ENCODE data around the gene EIF3M. TPM values are rescaled to one million over a fixed set of nuclear protein-coding genes. Genes with fewer than 3 reads are reported as not detected.
"Not testable (repeated sequence)": the region's sequence is repeated elsewhere in the genome, so short reads cannot be mapped to it uniquely, and the experiment has no call there.

EIF3M gene
- polyA plus RNA-seq, 1 of the 3 experiments (the other 2 are of a cell fraction), result 359 TPM

DNA sequence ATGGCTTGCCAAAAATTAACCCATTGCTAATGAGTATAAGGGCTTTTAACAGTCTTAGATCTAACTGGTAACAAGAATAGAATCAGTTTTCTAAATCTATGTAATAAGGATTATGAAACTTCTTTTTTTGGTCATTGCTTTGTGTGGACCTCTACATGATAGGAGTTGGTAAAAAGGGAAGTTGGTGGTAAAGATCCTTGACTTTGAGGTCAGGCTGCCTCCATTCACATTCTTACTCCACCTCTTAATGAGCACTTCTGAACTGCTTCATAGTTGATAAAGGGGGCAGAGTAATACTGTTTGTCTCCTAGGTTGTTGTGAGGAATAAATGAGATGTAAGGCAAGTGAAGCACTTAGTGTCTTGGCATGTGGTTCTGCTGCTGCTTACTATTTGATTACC lies 10.6 kb downstream of the EIF3M start (continued):
- TF ChIP-seq, protein P1, sequence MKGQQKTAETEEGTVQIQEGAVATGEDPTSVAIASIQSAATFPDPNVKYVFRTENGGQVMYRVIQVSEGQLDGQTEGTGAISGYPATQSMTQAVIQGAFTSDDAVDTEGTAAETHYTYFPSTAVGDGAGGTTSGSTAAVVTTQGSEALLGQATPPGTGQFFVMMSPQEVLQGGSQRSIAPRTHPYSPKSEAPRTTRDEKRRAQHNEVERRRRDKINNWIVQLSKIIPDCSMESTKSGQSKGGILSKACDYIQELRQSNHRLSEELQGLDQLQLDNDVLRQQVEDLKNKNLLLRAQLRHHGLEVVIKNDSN (IDR thresholded peaks at IDR 0.05; ENCODE audit: borderline replicate concordance, low read depth), result no peak
- TF ChIP-seq YY1 (IDR thresholded peaks at IDR 0.05; ENCODE audit: low read depth), result no peak

DNA sequence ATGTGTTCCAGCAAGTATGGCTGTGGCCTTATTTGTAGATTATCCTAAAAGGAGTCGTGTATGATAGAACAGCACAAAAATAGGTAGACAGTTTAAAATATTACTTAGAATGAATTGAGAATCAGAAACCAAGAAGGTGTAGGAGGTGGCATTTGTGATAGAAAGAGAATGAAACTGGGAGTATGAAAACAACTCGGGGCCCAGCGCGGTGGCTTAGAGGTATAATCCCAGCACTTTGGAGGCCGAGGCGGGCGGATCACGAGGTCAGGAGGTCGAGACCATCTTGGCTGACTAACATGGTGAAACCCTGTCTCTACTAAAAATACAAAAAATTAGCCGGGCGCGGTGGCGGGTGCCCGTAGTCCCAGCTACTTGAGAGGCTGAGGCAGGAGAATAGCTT lies 12.5 kb downstream of the EIF3M start:
- H3K9me3 ChIP-seq; CTCF ChIA-PET; H2AFZ ChIP-seq (ENCODE audit: low read depth); H3K27me3 ChIP-seq (ENCODE audit: insufficient read depth); H4K20me1 ChIP-seq (ENCODE audit: insufficient read depth); H3K4me1 ChIP-seq (ENCODE audit: control insufficient read depth in 1 of 2, insufficient read depth in 2 of 2, low read depth in 1 of 2, low read length in 1 of 2); H3K9me2 ChIP-seq; DNase-seq; H3K4me2 ChIP-seq; H3K9ac ChIP-seq; H3K27ac ChIP-seq (ENCODE audit: low read depth in 2 of 2, low read length in 1 of 2); H3K4me3 ChIP-seq (ENCODE audit: low read depth in 2 of 2, low read length in 1 of 2); POLR2A ChIA-PET: not testable (repeated sequence)
- Histone ChIP-seq H3K36me3 (replicated peaks in 1 of 2; ENCODE audit: control insufficient read depth in 1 of 2, insufficient read depth in 2 of 2, low read length in 1 of 2) (peaks cover 94 to 95% of the 10 kb centered on the region in 2 experiments), H3F3A (replicated peaks; ENCODE audit: insufficient read depth) (peaks cover 34% of the 10 kb centered on the region), H3K79me2 (ENCODE audit: insufficient read depth) (peaks cover 39% of the 10 kb centered on the region; the same call in 1 of the 2 replicates)
- 97% methylated on average over 14 of the region's 14 CpGs for WGBS (ENCODE audit: low lambda C conversion rate)

DNA sequence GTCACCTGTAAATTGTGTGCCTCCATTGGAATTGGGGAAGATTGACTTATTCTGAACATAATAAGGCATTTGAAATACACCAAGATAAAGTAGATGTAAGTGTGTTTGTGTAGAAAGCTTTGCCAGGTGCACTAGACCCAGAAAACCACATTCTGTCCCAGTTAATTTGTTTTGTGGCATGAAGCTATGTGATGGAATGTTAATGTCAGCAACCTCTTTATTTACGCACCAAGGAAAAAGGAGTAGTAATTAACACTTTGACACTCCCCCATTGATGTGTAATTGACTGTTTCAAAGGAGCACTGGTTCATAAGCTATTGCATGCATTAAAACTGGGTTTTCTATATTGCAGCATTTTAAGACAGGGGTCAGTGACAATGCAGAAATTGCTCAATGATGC lies 14.3 kb downstream of the EIF3M start:
- Histone ChIP-seq H3K4me2 (no peak overlapping the region), H3F3A (replicated peaks; ENCODE audit: insufficient read depth) (peaks cover 49% of the 10 kb centered on the region), H3K4me1 (ENCODE audit: control insufficient read depth in 1 of 2, insufficient read depth in 2 of 2, low read depth in 1 of 2, low read length in 1 of 2) (peaks cover 0 to 9% of the 10 kb centered on the region in 2 experiments; a peak in 2 of 4 replicates), H3K27ac (ENCODE audit: low read depth in 2 of 2, low read length in 1 of 2) (no peak overlapping the region), H3K9me2 (no peaks in the 10 kb centered on the region), H4K20me1 (ENCODE audit: insufficient read depth) (no peaks in the 10 kb centered on the region), H3K27me3 (ENCODE audit: insufficient read depth) (no peaks in the 10 kb centered on the region), H3K4me3 (ENCODE audit: low read depth in 2 of 2, low read length in 1 of 2) (no peak overlapping the region), H3K9me3 (no peaks in the 10 kb centered on the region), H3K79me2 (ENCODE audit: insufficient read depth) (peaks cover 25% of the 10 kb centered on the region; the same call in 1 of the 2 replicates), H3K9ac (no peak overlapping the region), H2AFZ (ENCODE audit: low read depth) (no peak overlapping the region), H3K36me3 (replicated peaks in 1 of 2; ENCODE audit: control insufficient read depth in 1 of 2, insufficient read depth in 2 of 2, low read length in 1 of 2) (peaks cover 95 to 96% of the 10 kb centered on the region in 2 experiments)
- no peak for DNase-seq
- 89% methylated on average over 1 of the region's 1 CpG for WGBS (ENCODE audit: low lambda C conversion rate)
- TF ChIP-seq RXRA (IDR thresholded peaks at IDR 0.05; ENCODE audit: borderline replicate concordance, low read depth) (no peak), MEF2A (IDR thresholded peaks at IDR 0.05; ENCODE audit: borderline replicate concordance, low read depth) (no peak), SIN3A (IDR thresholded peaks at IDR 0.05; ENCODE audit: borderline replicate concordance, low read depth, low read length) (no peak)
- TF ChIP-seq, protein P2, sequence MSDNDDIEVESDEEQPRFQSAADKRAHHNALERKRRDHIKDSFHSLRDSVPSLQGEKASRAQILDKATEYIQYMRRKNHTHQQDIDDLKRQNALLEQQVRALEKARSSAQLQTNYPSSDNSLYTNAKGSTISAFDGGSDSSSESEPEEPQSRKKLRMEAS (IDR thresholded peaks at IDR 0.05; ENCODE audit: low read depth), result no peak
- TF ChIP-seq, protein P3, sequence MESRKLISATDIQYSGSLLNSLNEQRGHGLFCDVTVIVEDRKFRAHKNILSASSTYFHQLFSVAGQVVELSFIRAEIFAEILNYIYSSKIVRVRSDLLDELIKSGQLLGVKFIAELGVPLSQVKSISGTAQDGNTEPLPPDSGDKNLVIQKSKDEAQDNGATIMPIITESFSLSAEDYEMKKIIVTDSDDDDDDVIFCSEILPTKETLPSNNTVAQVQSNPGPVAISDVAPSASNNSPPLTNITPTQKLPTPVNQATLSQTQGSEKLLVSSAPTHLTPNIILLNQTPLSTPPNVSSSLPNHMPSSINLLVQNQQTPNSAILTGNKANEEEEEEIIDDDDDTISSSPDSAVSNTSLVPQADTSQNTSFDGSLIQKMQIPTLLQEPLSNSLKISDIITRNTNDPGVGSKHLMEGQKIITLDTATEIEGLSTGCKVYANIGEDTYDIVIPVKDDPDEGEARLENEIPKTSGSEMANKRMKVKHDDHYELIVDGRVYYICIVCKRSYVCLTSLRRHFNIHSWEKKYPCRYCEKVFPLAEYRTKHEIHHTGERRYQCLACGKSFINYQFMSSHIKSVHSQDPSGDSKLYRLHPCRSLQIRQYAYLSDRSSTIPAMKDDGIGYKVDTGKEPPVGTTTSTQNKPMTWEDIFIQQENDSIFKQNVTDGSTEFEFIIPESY (IDR thresholded peaks at IDR 0.05; ENCODE audit: borderline replicate concordance, low read depth), result no peak
- CTCF ChIA-PET, result interaction anchor here (1.6 to 2.0 kb wide), 2 partner anchors 11 to 13 kb away, joined by 3 to 5 read pairs; no protein-coding TSS in a partner anchor
- POLR2A ChIA-PET, result no interaction called here

Data from SK-N-SH (cell line).